SK-N-SH (cell line): ENCODE data around the gene GPC5.

Source experiments
- CTCF ChIP-seq: fragments of 200-600 bp; sonication (generic); IDR thresholded peaks from 2 replicates; pipeline ENCODE4 v1.6.1; 2017; ENCODE audit warnings: antibody characterized with exemption, mild to moderate bottlenecking, moderate library complexity
- ELF1 ChIP-seq: IDR thresholded peaks from 2 replicates; pipeline ENCODE4 v1.4.0; 2012
- EZH2phosphoT487 ChIP-seq: fragments of 200-600 bp; sonication (generic); IDR thresholded peaks from 2 replicates; pipeline ENCODE4 v1.6.1; 2017; ENCODE audit warnings: low read depth, mixed run types, mild to moderate bottlenecking, antibody characterized with exemption, moderate library complexity, borderline replicate concordance
- FOXM1 ChIP-seq: IDR thresholded peaks from 2 replicates; pipeline ENCODE4 v1.4.0; 2012; ENCODE audit warnings: low read depth, mild to moderate bottlenecking
- NFIC ChIP-seq: IDR thresholded peaks from 2 replicates; pipeline ENCODE4 v1.4.0; 2012; ENCODE audit warnings: borderline replicate concordance
- NRF1 ChIP-seq: IDR thresholded peaks from 2 replicates; pipeline ENCODE4 v1.6.1; 2012; ENCODE audit warnings: low read depth, mild to moderate bottlenecking, low read length
- POLR2AphosphoS5 ChIP-seq: IDR thresholded peaks from 2 replicates; pipeline ENCODE4 v1.6.1; 2012; ENCODE audit warnings: low read depth, low read length
- SIN3A ChIP-seq: IDR thresholded peaks from 2 replicates; pipeline ENCODE4 v1.6.1; 2012; ENCODE audit warnings: low read depth, mild to moderate bottlenecking, low read length, moderate library complexity, borderline replicate concordance
- SMC3 ChIP-seq: IDR thresholded peaks from 2 replicates; pipeline ENCODE4 v1.6.1; 2012; ENCODE audit warnings: low read depth, low read length, improper control_type of control experiment
- TAF1 ChIP-seq: IDR thresholded peaks from 2 replicates; pipeline ENCODE4 v1.6.1; 2012; ENCODE audit warnings: low read depth, mild to moderate bottlenecking, low read length, moderate library complexity, borderline replicate concordance
- TCF12 ChIP-seq: IDR thresholded peaks from 2 replicates; pipeline ENCODE4 v1.4.0; 2012
- YY1 ChIP-seq: IDR thresholded peaks from 2 replicates; pipeline ENCODE4 v1.4.0; 2012; ENCODE audit warnings: low read depth, mild to moderate bottlenecking
- TF ChIP-seq, protein P1 (sequence below): IDR thresholded peaks from 2 replicates; pipeline ENCODE4 v1.6.1; 2012; ENCODE audit warnings: mild to moderate bottlenecking, low read depth, low read length, moderate library complexity

DNA sequence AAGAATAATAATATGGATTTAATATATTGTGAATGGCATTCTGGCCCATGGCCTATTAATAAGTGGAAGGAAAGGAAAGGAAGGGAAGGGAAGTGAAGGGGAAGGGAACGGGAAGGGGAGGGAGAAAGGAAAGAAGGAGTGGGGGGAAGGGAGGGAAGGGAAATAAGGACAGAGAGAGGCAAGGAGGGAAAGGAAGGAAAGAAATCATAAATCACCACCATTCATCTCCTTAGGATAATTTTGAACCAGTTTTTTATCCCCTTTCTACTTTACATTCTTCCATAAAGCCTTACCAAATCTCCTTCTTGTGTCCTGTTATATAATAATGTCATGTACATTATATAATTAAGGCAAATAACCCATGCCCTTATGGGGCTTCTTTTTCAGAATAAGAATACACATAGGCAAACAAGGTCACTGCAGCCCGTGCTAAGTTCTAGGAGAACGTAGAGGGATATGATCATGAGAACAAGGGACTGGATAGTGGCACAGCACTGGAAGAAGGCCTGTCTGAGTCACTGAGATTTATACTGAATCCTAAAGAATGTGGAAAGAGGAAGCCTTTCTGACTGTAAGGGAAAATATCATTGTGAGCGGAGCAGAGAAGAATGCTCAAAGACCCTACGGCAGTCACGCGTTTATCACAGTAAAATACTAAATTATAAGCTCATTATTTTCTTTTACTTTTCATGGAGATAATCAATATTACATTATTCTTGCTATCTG is 1383.7 kb downstream of the GPC5 start:
- TF ChIP-seq SMC3: no peak
- TF ChIP-seq EZH2phosphoT487: no peak
- no peak for TF ChIP-seq TCF12
- TF ChIP-seq CTCF: no peak
- TF ChIP-seq, protein P1, sequence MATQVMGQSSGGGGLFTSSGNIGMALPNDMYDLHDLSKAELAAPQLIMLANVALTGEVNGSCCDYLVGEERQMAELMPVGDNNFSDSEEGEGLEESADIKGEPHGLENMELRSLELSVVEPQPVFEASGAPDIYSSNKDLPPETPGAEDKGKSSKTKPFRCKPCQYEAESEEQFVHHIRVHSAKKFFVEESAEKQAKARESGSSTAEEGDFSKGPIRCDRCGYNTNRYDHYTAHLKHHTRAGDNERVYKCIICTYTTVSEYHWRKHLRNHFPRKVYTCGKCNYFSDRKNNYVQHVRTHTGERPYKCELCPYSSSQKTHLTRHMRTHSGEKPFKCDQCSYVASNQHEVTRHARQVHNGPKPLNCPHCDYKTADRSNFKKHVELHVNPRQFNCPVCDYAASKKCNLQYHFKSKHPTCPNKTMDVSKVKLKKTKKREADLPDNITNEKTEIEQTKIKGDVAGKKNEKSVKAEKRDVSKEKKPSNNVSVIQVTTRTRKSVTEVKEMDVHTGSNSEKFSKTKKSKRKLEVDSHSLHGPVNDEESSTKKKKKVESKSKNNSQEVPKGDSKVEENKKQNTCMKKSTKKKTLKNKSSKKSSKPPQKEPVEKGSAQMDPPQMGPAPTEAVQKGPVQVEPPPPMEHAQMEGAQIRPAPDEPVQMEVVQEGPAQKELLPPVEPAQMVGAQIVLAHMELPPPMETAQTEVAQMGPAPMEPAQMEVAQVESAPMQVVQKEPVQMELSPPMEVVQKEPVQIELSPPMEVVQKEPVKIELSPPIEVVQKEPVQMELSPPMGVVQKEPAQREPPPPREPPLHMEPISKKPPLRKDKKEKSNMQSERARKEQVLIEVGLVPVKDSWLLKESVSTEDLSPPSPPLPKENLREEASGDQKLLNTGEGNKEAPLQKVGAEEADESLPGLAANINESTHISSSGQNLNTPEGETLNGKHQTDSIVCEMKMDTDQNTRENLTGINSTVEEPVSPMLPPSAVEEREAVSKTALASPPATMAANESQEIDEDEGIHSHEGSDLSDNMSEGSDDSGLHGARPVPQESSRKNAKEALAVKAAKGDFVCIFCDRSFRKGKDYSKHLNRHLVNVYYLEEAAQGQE: no peak
- TF ChIP-seq POLR2AphosphoS5: no peak
- TF ChIP-seq NFIC: no peak
- TF ChIP-seq TAF1: no peak
- no peak for TF ChIP-seq YY1
- TF ChIP-seq ELF1: no peak
- TF ChIP-seq FOXM1: no peak
- TF ChIP-seq SIN3A: no peak
- TF ChIP-seq NRF1: no peak
